ENCODE measurements around the gene HIVEP1. TPM values are rescaled to one million over a fixed set of nuclear protein-coding genes. Genes with fewer than 3 reads are reported as not detected.

Gene HIVEP1
- total RNA-seq, 1 donor, result 18.8 TPM

DNA sequence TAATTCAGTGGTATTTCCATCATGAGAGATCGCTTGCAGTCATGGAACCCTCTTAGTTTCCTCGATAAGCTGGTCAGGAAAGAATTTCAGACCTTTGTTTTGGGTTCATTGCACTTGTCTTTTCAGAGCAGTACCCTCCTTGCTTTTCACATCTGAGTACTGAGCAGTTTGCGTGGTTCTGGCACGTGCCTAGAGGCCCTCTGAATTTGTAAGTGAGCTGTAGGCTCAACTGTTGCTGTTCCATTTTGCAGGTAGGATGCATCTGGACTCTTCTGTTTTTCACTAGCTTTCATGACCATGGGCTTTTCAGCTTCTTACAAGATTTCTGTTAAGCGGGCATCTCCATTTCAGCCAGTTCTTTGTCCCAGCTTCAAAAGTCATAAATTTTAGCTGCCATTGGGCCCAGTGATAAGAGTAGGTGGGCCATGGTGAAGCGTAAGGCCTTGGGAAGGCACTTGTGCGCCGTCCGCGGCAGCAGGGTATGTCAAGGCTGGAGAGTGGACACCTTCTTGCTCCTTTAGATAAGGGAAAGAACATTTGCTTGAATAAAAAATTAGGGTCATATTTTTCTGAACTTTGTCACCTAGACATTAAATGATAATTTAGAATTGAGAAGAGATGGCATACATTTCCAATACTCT lies 35.8 kb downstream of the HIVEP1 start:
- no peak overlapping the region for H3K4me2 ChIP-seq (ENCODE audit: insufficient read depth, low read length)
- TF ChIP-seq, protein P1, sequence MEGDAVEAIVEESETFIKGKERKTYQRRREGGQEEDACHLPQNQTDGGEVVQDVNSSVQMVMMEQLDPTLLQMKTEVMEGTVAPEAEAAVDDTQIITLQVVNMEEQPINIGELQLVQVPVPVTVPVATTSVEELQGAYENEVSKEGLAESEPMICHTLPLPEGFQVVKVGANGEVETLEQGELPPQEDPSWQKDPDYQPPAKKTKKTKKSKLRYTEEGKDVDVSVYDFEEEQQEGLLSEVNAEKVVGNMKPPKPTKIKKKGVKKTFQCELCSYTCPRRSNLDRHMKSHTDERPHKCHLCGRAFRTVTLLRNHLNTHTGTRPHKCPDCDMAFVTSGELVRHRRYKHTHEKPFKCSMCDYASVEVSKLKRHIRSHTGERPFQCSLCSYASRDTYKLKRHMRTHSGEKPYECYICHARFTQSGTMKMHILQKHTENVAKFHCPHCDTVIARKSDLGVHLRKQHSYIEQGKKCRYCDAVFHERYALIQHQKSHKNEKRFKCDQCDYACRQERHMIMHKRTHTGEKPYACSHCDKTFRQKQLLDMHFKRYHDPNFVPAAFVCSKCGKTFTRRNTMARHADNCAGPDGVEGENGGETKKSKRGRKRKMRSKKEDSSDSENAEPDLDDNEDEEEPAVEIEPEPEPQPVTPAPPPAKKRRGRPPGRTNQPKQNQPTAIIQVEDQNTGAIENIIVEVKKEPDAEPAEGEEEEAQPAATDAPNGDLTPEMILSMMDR (IDR thresholded peaks at IDR 0.05; ENCODE audit: extremely low read depth, low read depth, low read length), result no peak
- no peak overlapping the region for H3K4me3 ChIP-seq (ENCODE audit: insufficient read depth, low read length)
- H3K79me2 ChIP-seq (ENCODE audit: insufficient read depth, low read length), result peaks cover 23% of the 10 kb centered on the region
- DNase-seq (ENCODE audit: insufficient read length, low spot score, missing footprints), result peak; percentile 23
- H3K36me3 ChIP-seq (ENCODE audit: insufficient read depth, low read length), result no peaks in the 10 kb centered on the region
- H3K27ac ChIP-seq (ENCODE audit: low read depth, low read length), result no peak overlapping the region
- H4K20me1 ChIP-seq (ENCODE audit: insufficient read depth, low read length), result no peaks in the 10 kb centered on the region
- no peak overlapping the region for H2AFZ ChIP-seq (ENCODE audit: low read length)
- H3K9me3 ChIP-seq (ENCODE audit: low read depth, low read length), result no peaks in the 10 kb centered on the region
- H3K27me3 ChIP-seq (ENCODE audit: insufficient read depth, low read length), result no peaks in the 10 kb centered on the region
- H3K4me1 ChIP-seq (ENCODE audit: insufficient read depth, low read length), result peaks cover 11% of the 10 kb centered on the region

DNA sequence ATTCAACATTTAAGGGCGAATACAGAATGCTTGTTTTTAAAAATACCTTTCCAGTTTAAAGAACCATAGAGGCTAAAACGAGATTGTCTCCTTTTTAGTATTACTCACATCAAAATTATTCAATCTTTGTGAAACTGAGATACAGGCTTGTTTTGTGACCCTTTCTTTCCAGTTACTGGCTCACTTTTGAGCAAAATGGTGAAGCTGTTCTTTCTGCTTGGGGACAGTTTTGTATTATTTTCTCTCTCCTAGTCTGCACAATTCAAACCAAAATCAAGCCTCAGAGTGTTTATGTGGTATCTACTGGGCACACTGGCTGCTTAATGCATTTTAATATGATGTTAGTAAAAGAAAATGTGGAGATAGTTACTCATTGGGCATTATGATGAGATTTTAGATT lies 36.5 kb downstream of the HIVEP1 start:
- peak; percentile 15 for DNase-seq (ENCODE audit: insufficient read length, low spot score, missing footprints)
- no peaks in the 10 kb centered on the region for H3K36me3 ChIP-seq (ENCODE audit: insufficient read depth, low read length)
- no peak overlapping the region for H3K4me3 ChIP-seq (ENCODE audit: insufficient read depth, low read length)
- peaks cover 11% of the 10 kb centered on the region for H3K4me1 ChIP-seq (ENCODE audit: insufficient read depth, low read length)
- H4K20me1 ChIP-seq (ENCODE audit: insufficient read depth, low read length), result no peaks in the 10 kb centered on the region
- no peaks in the 10 kb centered on the region for H3K27me3 ChIP-seq (ENCODE audit: insufficient read depth, low read length)
- TF ChIP-seq, protein P1 (IDR thresholded peaks at IDR 0.05; ENCODE audit: extremely low read depth, low read depth, low read length), result no peak
- H3K9me3 ChIP-seq (ENCODE audit: low read depth, low read length), result no peaks in the 10 kb centered on the region
- no peak overlapping the region for H3K4me2 ChIP-seq (ENCODE audit: insufficient read depth, low read length)
- H3K79me2 ChIP-seq (ENCODE audit: insufficient read depth, low read length), result peaks cover 22% of the 10 kb centered on the region
- H3K27ac ChIP-seq (ENCODE audit: low read depth, low read length), result no peak overlapping the region
- no peak overlapping the region for H2AFZ ChIP-seq (ENCODE audit: low read length)

DNA sequence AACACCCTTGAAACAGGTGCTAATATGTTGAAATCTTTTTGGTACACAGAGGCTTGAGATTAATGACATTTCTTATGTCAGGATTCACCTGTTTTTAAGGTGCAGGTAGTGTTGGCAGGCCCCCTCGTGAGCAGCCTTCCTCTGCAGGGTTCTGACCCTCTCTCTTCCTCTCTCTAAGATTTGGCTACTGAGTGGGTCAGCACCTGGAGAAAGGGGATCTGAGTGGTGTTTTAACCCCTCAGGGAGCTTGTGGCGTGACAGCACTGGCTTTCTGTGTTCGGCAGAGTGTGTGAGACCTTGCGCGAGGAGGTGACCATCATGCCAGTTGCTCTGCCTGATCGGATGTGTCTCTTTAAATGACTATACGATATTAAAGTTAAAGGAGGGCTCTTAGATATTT lies 37.1 kb downstream of the HIVEP1 start:
- H3K36me3 ChIP-seq (ENCODE audit: insufficient read depth, low read length), result no peaks in the 10 kb centered on the region
- no peaks in the 10 kb centered on the region for H4K20me1 ChIP-seq (ENCODE audit: insufficient read depth, low read length)
- TF ChIP-seq, protein P1 (IDR thresholded peaks at IDR 0.05; ENCODE audit: extremely low read depth, low read depth, low read length), result no peak
- no peak overlapping the region for H3K27ac ChIP-seq (ENCODE audit: low read depth, low read length)
- no peaks in the 10 kb centered on the region for H3K9me3 ChIP-seq (ENCODE audit: low read depth, low read length)
- no peak for DNase-seq (ENCODE audit: insufficient read length, low spot score, missing footprints)
- peaks cover 11% of the 10 kb centered on the region for H3K4me1 ChIP-seq (ENCODE audit: insufficient read depth, low read length)
- H3K27me3 ChIP-seq (ENCODE audit: insufficient read depth, low read length), result no peaks in the 10 kb centered on the region
- H3K4me3 ChIP-seq (ENCODE audit: insufficient read depth, low read length), result no peak overlapping the region
- H3K4me2 ChIP-seq (ENCODE audit: insufficient read depth, low read length), result no peak overlapping the region
- peaks cover 20% of the 10 kb centered on the region for H3K79me2 ChIP-seq (ENCODE audit: insufficient read depth, low read length)
- no peak overlapping the region for H2AFZ ChIP-seq (ENCODE audit: low read length)

DNA sequence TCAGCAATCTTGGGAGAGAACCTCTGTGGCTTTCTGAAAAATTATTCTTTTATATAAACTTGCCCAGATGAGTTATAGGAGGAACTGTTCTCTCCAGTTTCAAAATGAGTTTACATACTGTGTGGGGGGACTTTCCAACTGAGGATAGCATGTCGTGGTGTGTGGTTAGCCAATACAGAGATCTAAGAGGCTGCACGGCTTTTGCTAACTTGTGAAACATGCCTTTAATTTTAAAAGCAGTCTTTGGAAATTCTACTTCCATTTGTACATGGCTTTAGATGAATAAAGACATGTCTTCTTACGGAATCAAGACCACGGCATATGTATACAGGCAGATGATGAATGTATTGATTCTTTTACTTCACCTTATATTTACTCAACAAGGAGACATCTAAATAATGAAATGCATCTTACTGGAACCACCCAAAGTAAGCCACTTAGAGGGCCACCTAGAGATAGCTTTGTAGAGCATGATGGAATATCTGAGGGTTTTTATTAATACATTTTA lies 39.8 kb downstream of the HIVEP1 start:
- Histone ChIP-seq H3K9me3 (ENCODE audit: low read depth, low read length) (no peaks in the 10 kb centered on the region), H3K79me2 (ENCODE audit: insufficient read depth, low read length) (peaks cover 15% of the 10 kb centered on the region), H4K20me1 (ENCODE audit: insufficient read depth, low read length) (no peaks in the 10 kb centered on the region), H3K36me3 (ENCODE audit: insufficient read depth, low read length) (no peaks in the 10 kb centered on the region), H3K4me3 (ENCODE audit: insufficient read depth, low read length) (no peak overlapping the region), H3K27me3 (ENCODE audit: insufficient read depth, low read length) (no peaks in the 10 kb centered on the region), H2AFZ (ENCODE audit: low read length) (peak overlapping the region; percentile 54), H3K4me1 (ENCODE audit: insufficient read depth, low read length) (peaks cover 4% of the 10 kb centered on the region), H3K4me2 (ENCODE audit: insufficient read depth, low read length) (peak overlapping the region; percentile 41), H3K27ac (ENCODE audit: low read depth, low read length) (no peak overlapping the region)
- no peak for DNase-seq (ENCODE audit: insufficient read length, low spot score, missing footprints)
- TF ChIP-seq, protein P1 (IDR thresholded peaks at IDR 0.05; ENCODE audit: extremely low read depth, low read depth, low read length), result no peak
